Endothelial cell of umbilical vein (primary cell): Measurements from ENCODE around the gene MOGAT3.

Experiments
- EZH2 ChIP-seq: IDR thresholded peaks from 2 replicates; pipeline ENCODE4 v1.6.1; 2012; ENCODE audit warnings: borderline replicate concordance, low read depth, mild to moderate bottlenecking, moderate library complexity, low read length, inconsistent platforms; ENCODE audit not compliant: severe bottlenecking
- FOS ChIP-seq: IDR thresholded peaks from 2 replicates; pipeline ENCODE4 v1.6.1; 2011; ENCODE audit warnings: mild to moderate bottlenecking, low read length, moderate library complexity, borderline replicate concordance; ENCODE audit not compliant: insufficient read depth
- JUN ChIP-seq: IDR thresholded peaks from 2 replicates; pipeline ENCODE4 v1.6.1; 2011; ENCODE audit warnings: borderline replicate concordance, low read depth; ENCODE audit not compliant: insufficient read length, insufficient read depth
- MYC ChIP-seq: IDR thresholded peaks from one replicate; pipeline ENCODE4 v1.6.1; 2011; ENCODE audit warnings: mild to moderate bottlenecking, low read depth, low read length
- POLR2A ChIP-seq: IDR thresholded peaks from 2 replicates; pipeline ENCODE4 v1.6.1; 2012; ENCODE audit warnings: low read depth, mild to moderate bottlenecking, control low read depth, low read length
- POLR2AphosphoS5 ChIP-seq: IDR thresholded peaks from 2 replicates; pipeline ENCODE4 v1.6.1; 2012; ENCODE audit warnings: low read depth, mild to moderate bottlenecking, control low read depth, low read length, moderate library complexity; ENCODE audit not compliant: insufficient read depth
- TF ChIP-seq, protein P1 (sequence below), 2 donors: IDR thresholded peaks; 1 replicate in 1 of 2; 2 replicates in 1 of 2; pipeline ENCODE4 v1.5.1; 2011; ENCODE audit warnings: low read length in 2 of 2, mild to moderate bottlenecking in 2 of 2, moderate library complexity in 2 of 2, control low read depth in 1 of 2, inconsistent platforms in 1 of 2, low read depth in 1 of 2; ENCODE audit not compliant: insufficient read depth in 1 of 2; ENCODE audit errors: extremely low read depth in 1 of 2
- TF ChIP-seq, protein P2 (sequence below): IDR thresholded peaks from 2 replicates; pipeline ENCODE4 v1.6.1; 2011; ENCODE audit not compliant: insufficient read depth, insufficient read length

DNA sequence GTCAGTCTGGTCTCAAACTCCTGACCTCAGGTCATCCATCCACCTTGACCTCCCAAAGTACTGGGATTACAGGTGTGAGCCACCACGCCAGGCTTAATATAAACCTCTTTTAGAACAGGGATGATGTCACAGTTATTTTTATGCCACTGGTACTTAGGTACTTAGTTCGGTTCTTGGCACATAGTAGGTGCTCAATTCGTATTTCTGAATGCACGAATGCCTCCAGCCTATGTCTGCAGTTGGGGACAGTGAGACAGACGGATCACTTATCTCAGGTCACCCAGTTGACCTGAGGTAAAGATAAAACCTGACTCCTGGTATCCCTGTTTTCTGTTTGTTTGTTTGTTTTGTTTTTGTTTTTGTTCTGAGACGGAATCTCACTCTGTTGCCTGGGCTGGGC is 14.6 kb downstream of the MOGAT3 start:
- TF ChIP-seq, protein P1, sequence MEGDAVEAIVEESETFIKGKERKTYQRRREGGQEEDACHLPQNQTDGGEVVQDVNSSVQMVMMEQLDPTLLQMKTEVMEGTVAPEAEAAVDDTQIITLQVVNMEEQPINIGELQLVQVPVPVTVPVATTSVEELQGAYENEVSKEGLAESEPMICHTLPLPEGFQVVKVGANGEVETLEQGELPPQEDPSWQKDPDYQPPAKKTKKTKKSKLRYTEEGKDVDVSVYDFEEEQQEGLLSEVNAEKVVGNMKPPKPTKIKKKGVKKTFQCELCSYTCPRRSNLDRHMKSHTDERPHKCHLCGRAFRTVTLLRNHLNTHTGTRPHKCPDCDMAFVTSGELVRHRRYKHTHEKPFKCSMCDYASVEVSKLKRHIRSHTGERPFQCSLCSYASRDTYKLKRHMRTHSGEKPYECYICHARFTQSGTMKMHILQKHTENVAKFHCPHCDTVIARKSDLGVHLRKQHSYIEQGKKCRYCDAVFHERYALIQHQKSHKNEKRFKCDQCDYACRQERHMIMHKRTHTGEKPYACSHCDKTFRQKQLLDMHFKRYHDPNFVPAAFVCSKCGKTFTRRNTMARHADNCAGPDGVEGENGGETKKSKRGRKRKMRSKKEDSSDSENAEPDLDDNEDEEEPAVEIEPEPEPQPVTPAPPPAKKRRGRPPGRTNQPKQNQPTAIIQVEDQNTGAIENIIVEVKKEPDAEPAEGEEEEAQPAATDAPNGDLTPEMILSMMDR (IDR thresholded peaks at IDR 0.05; ENCODE audit: extremely low read depth in 1 of 2, insufficient read depth in 1 of 2, low read depth in 1 of 2, low read length in 2 of 2), result no peak
- TF ChIP-seq POLR2A, result no peak
- no peak for TF ChIP-seq EZH2
- TF ChIP-seq POLR2AphosphoS5, result no peak
- TF ChIP-seq, protein P2, sequence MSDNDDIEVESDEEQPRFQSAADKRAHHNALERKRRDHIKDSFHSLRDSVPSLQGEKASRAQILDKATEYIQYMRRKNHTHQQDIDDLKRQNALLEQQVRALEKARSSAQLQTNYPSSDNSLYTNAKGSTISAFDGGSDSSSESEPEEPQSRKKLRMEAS, result no peak
- no peak for TF ChIP-seq MYC
- no peak for TF ChIP-seq FOS
- no peak for TF ChIP-seq JUN
